Brain microvascular endothelial cell (primary cell): Measurements from ENCODE around the gene ATE1.

Source experiments
- DNase-seq: peaks from one replicate; pipeline ENCODE4 v3.0.0-alpha.2; 2020
- H3K27ac ChIP-seq: fragments of 250-450 bp; sonication (Bioruptor Pico); 2 replicates; pipeline ENCODE4 v1.5.1; 2020; ENCODE audit warnings: mild to moderate bottlenecking, moderate library complexity
- H3K27me3 ChIP-seq: fragments of 250-450 bp; sonication (Bioruptor Pico); replicated peaks from 2 replicates; pipeline ENCODE4 v1.5.1; 2020; ENCODE audit warnings: mild to moderate bottlenecking
- H3K36me3 ChIP-seq: fragments of 250-450 bp; sonication (Bioruptor Pico); replicated peaks from 2 replicates; pipeline ENCODE4 v1.5.1; 2020; ENCODE audit warnings: mild to moderate bottlenecking
- H3K4me3 ChIP-seq: 2 replicates; pipeline ENCODE4 v1.5.1; 2011; ENCODE audit warnings: low read depth, mild to moderate bottlenecking, control low read depth, low read length, moderate library complexity
- in situ Hi-C: cut with HindIII; loops from 2 replicates; pipeline ENCODE4 v1.10.0; 2017; ENCODE audit warnings: low sequenced_read_pairs, low pct_ligation_motif_present
- TF ChIP-seq, protein P1 (sequence below): IDR thresholded peaks from 2 replicates; pipeline ENCODE4 v1.5.1; 2011; ENCODE audit warnings: low read depth, mild to moderate bottlenecking, moderate library complexity, low read length, control low read depth, inconsistent platforms; ENCODE audit errors: missing control alignments

Gene ATE1

DNA sequence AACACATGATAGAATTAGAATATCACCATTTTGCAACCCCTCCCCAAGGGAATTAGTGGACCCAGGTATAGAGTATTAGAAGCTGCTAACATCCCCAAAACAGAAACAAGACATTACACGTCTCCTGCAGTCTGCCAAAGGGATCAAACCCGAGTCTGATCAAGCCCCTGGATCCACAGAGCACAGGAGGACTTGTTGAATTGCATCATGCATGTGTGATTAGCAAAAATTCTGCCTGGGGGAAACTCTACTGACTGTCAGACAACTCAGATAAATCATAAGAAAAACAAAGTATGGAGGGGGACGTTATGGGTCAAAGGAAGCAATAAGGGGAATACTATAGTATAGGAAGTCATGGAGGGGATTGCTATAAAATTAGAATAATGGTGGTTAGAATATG is 212.8 kb downstream of the ATE1 start:
- DNase-seq: no peak
- Histone ChIP-seq H3K36me3 (no peaks in the 10 kb centered on the region), H3K4me3 (no peak overlapping the region), H3K27ac (no peak overlapping the region), H3K27me3 (no peaks in the 10 kb centered on the region)
- TF ChIP-seq, protein P1, sequence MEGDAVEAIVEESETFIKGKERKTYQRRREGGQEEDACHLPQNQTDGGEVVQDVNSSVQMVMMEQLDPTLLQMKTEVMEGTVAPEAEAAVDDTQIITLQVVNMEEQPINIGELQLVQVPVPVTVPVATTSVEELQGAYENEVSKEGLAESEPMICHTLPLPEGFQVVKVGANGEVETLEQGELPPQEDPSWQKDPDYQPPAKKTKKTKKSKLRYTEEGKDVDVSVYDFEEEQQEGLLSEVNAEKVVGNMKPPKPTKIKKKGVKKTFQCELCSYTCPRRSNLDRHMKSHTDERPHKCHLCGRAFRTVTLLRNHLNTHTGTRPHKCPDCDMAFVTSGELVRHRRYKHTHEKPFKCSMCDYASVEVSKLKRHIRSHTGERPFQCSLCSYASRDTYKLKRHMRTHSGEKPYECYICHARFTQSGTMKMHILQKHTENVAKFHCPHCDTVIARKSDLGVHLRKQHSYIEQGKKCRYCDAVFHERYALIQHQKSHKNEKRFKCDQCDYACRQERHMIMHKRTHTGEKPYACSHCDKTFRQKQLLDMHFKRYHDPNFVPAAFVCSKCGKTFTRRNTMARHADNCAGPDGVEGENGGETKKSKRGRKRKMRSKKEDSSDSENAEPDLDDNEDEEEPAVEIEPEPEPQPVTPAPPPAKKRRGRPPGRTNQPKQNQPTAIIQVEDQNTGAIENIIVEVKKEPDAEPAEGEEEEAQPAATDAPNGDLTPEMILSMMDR: no peak
- in situ Hi-C loops: no loop called here

DNA sequence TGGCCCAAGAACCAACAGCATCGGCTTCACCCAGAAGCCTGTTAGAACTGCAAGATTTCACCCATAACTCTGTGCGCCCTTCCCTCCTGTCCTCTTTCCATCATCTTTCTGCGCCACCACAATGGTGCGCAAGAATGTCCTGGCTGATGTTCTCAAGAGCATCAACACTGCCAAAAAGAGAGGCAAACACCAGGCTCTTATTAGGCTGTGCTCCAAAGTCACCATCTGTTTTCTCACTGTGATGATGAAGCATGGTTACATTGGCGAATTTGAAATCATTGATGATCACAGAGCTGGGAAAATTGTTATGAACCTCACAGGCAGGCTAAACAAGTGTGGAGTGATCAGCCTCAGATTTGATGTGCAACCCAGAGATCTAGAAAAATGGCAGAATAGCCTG is 214.3 kb downstream of the ATE1 start:
- Histone ChIP-seq H3K27me3 (no peaks in the 10 kb centered on the region), H3K36me3 (no peaks in the 10 kb centered on the region), H3K4me3 (no peak overlapping the region), H3K27ac (no peak overlapping the region)
- DNase-seq: no peak
- TF ChIP-seq, protein P1: no peak
- in situ Hi-C loops: no loop called here

DNA sequence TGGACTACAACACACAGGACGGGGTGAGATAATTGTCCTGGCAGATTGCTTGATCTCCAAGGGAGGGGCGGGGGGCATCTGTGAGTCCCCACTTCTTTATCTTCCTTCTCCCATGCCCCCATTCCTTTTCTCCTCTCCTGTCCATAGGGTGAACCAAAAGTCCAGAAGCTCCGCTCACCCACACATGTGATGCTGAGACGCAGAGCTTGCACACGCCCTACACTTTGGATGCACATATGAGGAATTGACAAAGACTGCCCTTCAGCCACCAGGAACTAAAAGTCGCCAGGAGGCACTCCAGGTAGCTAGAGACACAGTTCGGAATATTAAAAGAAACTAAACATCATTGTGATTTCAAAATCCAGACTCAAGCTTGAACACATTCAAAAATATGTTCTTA is 216.9 kb downstream of the ATE1 start:
- Histone ChIP-seq H3K27ac (no peak overlapping the region), H3K36me3 (no peaks in the 10 kb centered on the region), H3K27me3 (no peaks in the 10 kb centered on the region), H3K4me3 (no peak overlapping the region)
- TF ChIP-seq, protein P1: no peak
- DNase-seq: no peak
- in situ Hi-C loops: no loop called here

DNA sequence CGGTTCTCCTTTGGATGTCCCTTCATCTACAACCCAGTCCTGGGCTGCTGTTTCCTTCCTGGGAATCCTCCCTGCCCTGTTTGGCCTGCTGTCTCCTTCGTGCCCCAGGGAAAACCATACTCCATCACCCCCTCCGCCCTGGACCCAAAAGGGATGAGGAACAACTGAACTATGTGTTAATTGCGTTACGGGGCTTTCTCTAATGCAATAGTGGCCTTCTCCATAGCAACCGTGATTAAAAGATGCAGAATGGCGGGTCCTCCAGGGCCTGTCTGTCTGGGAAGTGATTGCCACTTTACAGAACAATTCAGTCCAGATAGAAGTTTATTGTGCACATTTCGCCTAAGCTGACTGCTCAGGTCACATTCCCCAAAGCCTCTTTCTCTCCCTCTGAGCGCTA is 217.6 kb downstream of the ATE1 start:
- in situ Hi-C loops: no loop called here
- TF ChIP-seq, protein P1: no peak
- Histone ChIP-seq H3K27me3 (no peaks in the 10 kb centered on the region), H3K36me3 (no peaks in the 10 kb centered on the region), H3K4me3 (no peak overlapping the region), H3K27ac (no peak overlapping the region)
- no peak for DNase-seq

DNA sequence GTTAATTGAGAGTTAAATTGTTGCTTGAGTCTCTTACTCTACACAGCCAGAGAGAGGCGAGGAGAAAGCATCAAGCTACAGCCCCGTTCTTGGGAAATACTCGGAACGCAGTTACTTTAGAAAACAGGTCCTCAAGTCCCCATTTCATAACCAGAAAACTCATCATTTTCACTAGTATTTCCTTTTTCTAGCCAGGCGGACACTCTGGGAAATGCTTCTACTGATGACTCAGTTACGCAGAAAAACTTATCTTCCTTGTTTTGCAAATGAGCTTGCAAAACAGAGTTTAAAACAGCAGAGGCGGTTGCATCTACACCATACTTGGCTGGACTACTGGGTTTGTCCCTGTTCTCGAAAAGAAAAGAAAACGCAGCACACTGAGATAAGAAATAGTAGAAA is 218.2 kb downstream of the ATE1 start:
- H3K27ac ChIP-seq: no peak overlapping the region
- no peak overlapping the region for H3K4me3 ChIP-seq
- H3K27me3 ChIP-seq: no peaks in the 10 kb centered on the region
- H3K36me3 ChIP-seq: no peaks in the 10 kb centered on the region
- TF ChIP-seq, protein P1: no peak
- in situ Hi-C loops: no loop called here
- peak; percentile 59 for DNase-seq
